HCT116 (cell line): ENCODE results near the gene SPATC1L. TPM values are rescaled to one million over a fixed set of nuclear protein-coding genes. Genes with fewer than 3 reads are reported as not detected.

Experiments used
- ATAC-seq: fragments of 200-7000 bp; cut with Tn5 transposase; 2 replicates; pipeline ENCODE4 v1.9.1; 2020; ENCODE audit warnings: mild to moderate bottlenecking, moderate library complexity
- BruUV-seq: library from RNA; stranded (reverse); fragments of 400-500 nt; replicated peaks from 2 replicates; lab custom pipeline; 2021; lab: Mats Ljungman, UMichigan
- CTCF ChIA-PET: fragments of 300-600 bp; sonication (Branson Sonifier 250); formaldehyde crosslinking; loops from one replicate; lab custom pipeline; 2021; ENCODE audit warnings: antibody characterized with exemption; lab: Charles Lee
- POLR2A ChIA-PET: fragments of 300-600, 350-600 bp; sonication (Branson Sonifier 250); formaldehyde crosslinking; loops from one replicate; lab custom pipeline; 2021; ENCODE audit warnings: antibody characterized with exemption; lab: Charles Lee
- RAD21 ChIA-PET, 2 experiments: fragments of 300-600 bp; sonication (Branson Sonifier 250); formaldehyde crosslinking; loops; one replicate each; lab custom pipeline; 2023; ENCODE audit warnings: low total read pairs in 2 of 2; ENCODE audit not compliant: uncharacterized antibody in 2 of 2, unreplicated experiment in 2 of 2, low non-redundant PET in 1 of 2; lab: Charles Lee
- DNase-seq: peaks from one replicate; pipeline ENCODE4 v3.0.0-alpha.2; 2010; ENCODE audit warnings: low read depth, low spot score
- H2AFZ ChIP-seq: fragments of 200-600 bp; shearing (Covaris generic), sonication (generic); 2 replicates; pipeline ENCODE4 v1.6.1; 2017; ENCODE audit warnings: low read depth, mixed run types, mixed read lengths, antibody characterized with exemption, low read length; ENCODE audit not compliant: poor library complexity, severe bottlenecking
- H3K27ac ChIP-seq: 2 replicates; pipeline ENCODE4 v1.5.1; 2012; ENCODE audit warnings: low read depth, low read length
- H3K27me3 ChIP-seq: fragments of 200-600 bp; sonication (generic); 2 replicates; pipeline ENCODE4 v1.6.1; 2016; ENCODE audit warnings: mixed run types, low read length, mixed read lengths; ENCODE audit not compliant: insufficient read depth
- H3K36me3 ChIP-seq, 2 experiments: fragments of 200-500 bp in 1 of 2; fragments of 200-600 bp in 1 of 2; sonication (Bioruptor generic) in 1 of 2; sonication (generic) in 1 of 2; 2 replicates each; pipeline versions ENCODE4 v1.5.1 to v1.6.1; 2014 to 2016; ENCODE audit warnings: low read length in 2 of 2, inconsistent platforms in 1 of 2, mixed read lengths in 1 of 2, mixed run types in 1 of 2; ENCODE audit not compliant: insufficient read depth in 2 of 2, control insufficient read depth in 1 of 2
- H3K4me1 ChIP-seq, 2 experiments: fragments of 200-600 bp in 1 of 2; sonication (generic) in 1 of 2; 2 replicates each; pipeline versions ENCODE4 v1.5.1 to v1.6.1; 2012 to 2017; ENCODE audit warnings: low read length in 2 of 2, inconsistent platforms in 1 of 2, mild to moderate bottlenecking in 1 of 2, mixed read lengths in 1 of 2, mixed run types in 1 of 2, moderate library complexity in 1 of 2; ENCODE audit not compliant: insufficient read depth in 2 of 2, control insufficient read depth in 1 of 2
- H3K4me2 ChIP-seq: fragments of 200-600 bp; sonication (generic); 2 replicates; pipeline ENCODE4 v1.6.1; 2017; ENCODE audit warnings: mixed run types, low read length, mixed read lengths
- H3K4me3 ChIP-seq, 2 experiments: fragments of 200-600 bp in 1 of 2; sonication (generic) in 1 of 2; replicated peaks in 1 of 2; 2 replicates each; pipeline ENCODE4 v1.5.1; 2011 to 2016; ENCODE audit warnings: low read length in 2 of 2, control low read depth in 1 of 2, low read depth in 1 of 2, mild to moderate bottlenecking in 1 of 2, mixed read lengths in 1 of 2, mixed run types in 1 of 2
- H3K79me2 ChIP-seq: fragments of 200-600 bp; sonication (generic); 2 replicates; pipeline ENCODE4 v1.6.1; 2017; ENCODE audit warnings: mild to moderate bottlenecking, mixed run types, low read length, moderate library complexity, mixed read lengths; ENCODE audit not compliant: insufficient read depth
- H3K9ac ChIP-seq: fragments of 200-600 bp; sonication (generic); 2 replicates; pipeline ENCODE4 v1.6.1; 2016; ENCODE audit warnings: low read length, mixed read lengths
- H3K9me2 ChIP-seq: fragments of 200-600 bp; sonication (generic), shearing (Covaris generic); 2 replicates; pipeline ENCODE4 v1.6.1; 2017; ENCODE audit warnings: mixed run types, mild to moderate bottlenecking, moderate library complexity; ENCODE audit not compliant: insufficient read depth
- H3K9me3 ChIP-seq, 2 experiments: fragments of 200-500 bp in 1 of 2; fragments of 200-600 bp in 1 of 2; sonication (Bioruptor generic) in 1 of 2; sonication (generic) in 1 of 2; 2 replicates each; pipeline ENCODE4 v1.6.1; 2014 to 2017; ENCODE audit warnings: low read length in 2 of 2, mixed read lengths in 2 of 2, inconsistent platforms in 1 of 2, low read depth in 1 of 2, mild to moderate bottlenecking in 1 of 2, mixed run types in 1 of 2, moderate library complexity in 1 of 2; ENCODE audit not compliant: control insufficient read depth in 1 of 2, insufficient read depth in 1 of 2
- H4K20me1 ChIP-seq: fragments of 200-600 bp; sonication (generic), shearing (Covaris generic); 2 replicates; pipeline ENCODE4 v1.6.1; 2017; ENCODE audit warnings: mixed run types, mild to moderate bottlenecking, moderate library complexity; ENCODE audit not compliant: insufficient read depth
- CBX3 ChIP-seq: IDR thresholded peaks from 2 replicates; pipeline ENCODE4 v1.6.1; 2012; ENCODE audit warnings: low read depth
- CEBPB ChIP-seq: IDR thresholded peaks from 2 replicates; pipeline ENCODE4 v1.6.1; 2012; ENCODE audit warnings: low read depth
- CTCF ChIP-seq, 3 experiments: fragments of 200-600 bp in 1 of 3; sonication (generic) in 1 of 3; IDR thresholded peaks in 2 of 3; conservative IDR thresholded peaks in 1 of 3; 2 replicates each; pipeline ENCODE4 v1.5.1; 2012 to 2017; ENCODE audit warnings: low read depth in 2 of 3, low read length in 2 of 3, antibody characterized with exemption in 1 of 3, borderline replicate concordance in 1 of 3, control low read depth in 1 of 3, mild to moderate bottlenecking in 1 of 3, mixed read lengths in 1 of 3, mixed run types in 1 of 3, moderate library complexity in 1 of 3; ENCODE audit not compliant: insufficient read depth in 1 of 3
- EGR1 ChIP-seq: IDR thresholded peaks from 2 replicates; pipeline ENCODE4 v1.6.1; 2012; ENCODE audit warnings: low read depth
- ELF1 ChIP-seq: IDR thresholded peaks from 2 replicates; pipeline ENCODE4 v1.6.1; 2012; ENCODE audit warnings: low read depth, borderline replicate concordance
- EZH2 ChIP-seq: fragments of 200-600 bp; sonication (generic); IDR thresholded peaks from 2 replicates; pipeline ENCODE4 v1.6.1; 2017; ENCODE audit warnings: antibody characterized with exemption, mixed run types
- EZH2phosphoT487 ChIP-seq: fragments of 200-600 bp; IDR thresholded peaks from 2 replicates; pipeline ENCODE4 v1.6.1; 2018; ENCODE audit warnings: antibody characterized with exemption, borderline replicate concordance
- FOSL1 ChIP-seq: IDR thresholded peaks from 2 replicates; pipeline ENCODE4 v1.6.1; 2012; ENCODE audit warnings: low read depth
- JUND ChIP-seq: IDR thresholded peaks from 2 replicates; pipeline ENCODE4 v1.6.1; 2012
- POLR2A ChIP-seq: IDR thresholded peaks from 2 replicates; pipeline ENCODE4 v1.7.0; 2011; ENCODE audit warnings: borderline replicate concordance; ENCODE audit not compliant: insufficient read depth, insufficient read length; ENCODE audit errors: extremely low read depth
- POLR2AphosphoS5 ChIP-seq: IDR thresholded peaks from 2 replicates; pipeline ENCODE4 v1.6.1; 2011; ENCODE audit warnings: mild to moderate bottlenecking, low read depth, low read length, moderate library complexity
- RAD21 ChIP-seq: IDR thresholded peaks from 2 replicates; pipeline ENCODE4 v1.6.1; 2012; ENCODE audit warnings: low read depth, mild to moderate bottlenecking
- SIN3A ChIP-seq: IDR thresholded peaks from 2 replicates; pipeline ENCODE4 v1.6.1; 2012; ENCODE audit warnings: low read depth
- SP1 ChIP-seq: IDR thresholded peaks from 2 replicates; pipeline ENCODE4 v1.6.1; 2012; ENCODE audit warnings: low read depth
- SRF ChIP-seq: IDR thresholded peaks from 2 replicates; pipeline ENCODE4 v1.6.1; 2012; ENCODE audit warnings: low read depth
- TCF7L2 ChIP-seq: IDR thresholded peaks from 2 replicates; pipeline ENCODE4 v1.7.0; 2011; ENCODE audit warnings: borderline replicate concordance, inconsistent platforms; ENCODE audit not compliant: insufficient read depth, insufficient read length; ENCODE audit errors: extremely low read depth
- YY1 ChIP-seq: IDR thresholded peaks from 2 replicates; pipeline ENCODE4 v1.6.1; 2011; ENCODE audit warnings: low read length, low read depth, moderate library complexity, mild to moderate bottlenecking; ENCODE audit not compliant: insufficient replicate concordance; ENCODE audit errors: extremely low read depth
- ZBTB33 ChIP-seq: IDR thresholded peaks from 2 replicates; pipeline ENCODE4 v1.6.1; 2011; ENCODE audit warnings: mild to moderate bottlenecking, low read length, moderate library complexity; ENCODE audit not compliant: insufficient replicate concordance; ENCODE audit errors: extremely low read depth
- intact Hi-C: fragments of 100-400 bp; cut with micrococcal nuclease; formaldehyde crosslinking; loops from 2 replicates; pipeline ENCODE4 v1.10.0; 2022
- total RNA-seq: library from RNA; stranded (reverse); gene quantifications from one replicate; pipeline ENCODE4 v1.2.1, GENCODE V29; 2021; ENCODE audit not compliant: unreplicated experiment
- TF ChIP-seq, protein P1 (sequence below): IDR thresholded peaks from 2 replicates; pipeline ENCODE4 v1.6.1; 2012
- TF ChIP-seq, protein P2 (sequence below): IDR thresholded peaks from 2 replicates; pipeline ENCODE4 v1.6.1; 2012; ENCODE audit warnings: low read depth

Gene SPATC1L
- total RNA-seq, 1 experiment from 2014 or later, result 1.3 TPM

DNA sequence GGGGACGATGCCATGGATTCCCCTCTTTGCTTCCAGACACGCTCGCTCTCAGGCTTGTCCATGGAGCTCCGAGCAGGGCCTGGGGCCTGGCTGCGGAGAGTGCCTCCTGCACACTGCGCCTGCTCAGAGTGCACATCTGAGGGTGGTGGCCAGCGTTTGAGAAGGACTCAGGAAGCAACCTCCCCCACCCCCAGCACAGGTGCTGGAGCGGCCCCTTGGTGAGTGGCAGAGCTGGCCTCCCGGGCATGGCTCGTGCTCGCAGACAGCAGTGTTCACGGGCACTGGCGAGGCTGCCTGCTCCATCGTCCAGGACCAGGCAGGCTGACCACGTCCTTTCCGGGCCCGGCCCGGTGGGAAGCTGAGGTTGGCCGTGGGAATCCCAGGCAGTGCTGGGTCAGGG lies 2.8 kb downstream of the SPATC1L start:
- no peak for DNase-seq
- Histone ChIP-seq H3K27ac (no peak overlapping the region), H3K4me2 (no peak overlapping the region), H3K4me3 (no peak overlapping the region), H2AFZ (no peak overlapping the region)
- intact Hi-C loops, result no loop called here
- CTCF ChIA-PET, result no interaction called here
- RAD21 ChIA-PET, result no interaction called here
- ATAC-seq, result no peak
- TF ChIP-seq EGR1, result no peak
- TF ChIP-seq, protein P1, sequence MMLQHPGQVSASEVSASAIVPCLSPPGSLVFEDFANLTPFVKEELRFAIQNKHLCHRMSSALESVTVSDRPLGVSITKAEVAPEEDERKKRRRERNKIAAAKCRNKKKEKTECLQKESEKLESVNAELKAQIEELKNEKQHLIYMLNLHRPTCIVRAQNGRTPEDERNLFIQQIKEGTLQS, result no peak
- no peak for TF ChIP-seq SP1
- TF ChIP-seq JUND, result no peak
- no peak for TF ChIP-seq POLR2AphosphoS5
- TF ChIP-seq CBX3, result no peak
- TF ChIP-seq EZH2phosphoT487, result no peak
- no peak for TF ChIP-seq POLR2A
- TF ChIP-seq EZH2, result no peak
- no peak for TF ChIP-seq RAD21
- no peak for TF ChIP-seq FOSL1
- TF ChIP-seq TCF7L2, result no peak
- TF ChIP-seq ZBTB33, result no peak
- TF ChIP-seq CEBPB, result no peak
- TF ChIP-seq SRF, result no peak
- no peak for TF ChIP-seq ELF1
- TF ChIP-seq, protein P2, sequence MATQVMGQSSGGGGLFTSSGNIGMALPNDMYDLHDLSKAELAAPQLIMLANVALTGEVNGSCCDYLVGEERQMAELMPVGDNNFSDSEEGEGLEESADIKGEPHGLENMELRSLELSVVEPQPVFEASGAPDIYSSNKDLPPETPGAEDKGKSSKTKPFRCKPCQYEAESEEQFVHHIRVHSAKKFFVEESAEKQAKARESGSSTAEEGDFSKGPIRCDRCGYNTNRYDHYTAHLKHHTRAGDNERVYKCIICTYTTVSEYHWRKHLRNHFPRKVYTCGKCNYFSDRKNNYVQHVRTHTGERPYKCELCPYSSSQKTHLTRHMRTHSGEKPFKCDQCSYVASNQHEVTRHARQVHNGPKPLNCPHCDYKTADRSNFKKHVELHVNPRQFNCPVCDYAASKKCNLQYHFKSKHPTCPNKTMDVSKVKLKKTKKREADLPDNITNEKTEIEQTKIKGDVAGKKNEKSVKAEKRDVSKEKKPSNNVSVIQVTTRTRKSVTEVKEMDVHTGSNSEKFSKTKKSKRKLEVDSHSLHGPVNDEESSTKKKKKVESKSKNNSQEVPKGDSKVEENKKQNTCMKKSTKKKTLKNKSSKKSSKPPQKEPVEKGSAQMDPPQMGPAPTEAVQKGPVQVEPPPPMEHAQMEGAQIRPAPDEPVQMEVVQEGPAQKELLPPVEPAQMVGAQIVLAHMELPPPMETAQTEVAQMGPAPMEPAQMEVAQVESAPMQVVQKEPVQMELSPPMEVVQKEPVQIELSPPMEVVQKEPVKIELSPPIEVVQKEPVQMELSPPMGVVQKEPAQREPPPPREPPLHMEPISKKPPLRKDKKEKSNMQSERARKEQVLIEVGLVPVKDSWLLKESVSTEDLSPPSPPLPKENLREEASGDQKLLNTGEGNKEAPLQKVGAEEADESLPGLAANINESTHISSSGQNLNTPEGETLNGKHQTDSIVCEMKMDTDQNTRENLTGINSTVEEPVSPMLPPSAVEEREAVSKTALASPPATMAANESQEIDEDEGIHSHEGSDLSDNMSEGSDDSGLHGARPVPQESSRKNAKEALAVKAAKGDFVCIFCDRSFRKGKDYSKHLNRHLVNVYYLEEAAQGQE, result no peak
- TF ChIP-seq SIN3A, result no peak
- no peak for TF ChIP-seq CTCF (IDR thresholded peaks at IDR 0.05 in 2 of 3, conservative IDR thresholded peaks at IDR 0.05 in 1 of 3; ENCODE audit: borderline replicate concordance in 1 of 3, insufficient read depth in 1 of 3, low read depth in 2 of 3, low read length in 2 of 3)
- no peak for TF ChIP-seq YY1
- TF ChIP-seq, all 23 proteins: peak for 0
- H3K27me3 ChIP-seq, result no peaks in the 10 kb centered on the region
- no peaks in the 10 kb centered on the region for H3K9me2 ChIP-seq
- POLR2A ChIA-PET, result no interaction called here
- H4K20me1 ChIP-seq, result no peaks in the 10 kb centered on the region
- H3K4me1 ChIP-seq, result no peaks in the 10 kb centered on the region
- no TSS peak for BruUV-seq
- no peaks in the 10 kb centered on the region for H3K36me3 ChIP-seq
- peaks cover 0 to 5% of the 10 kb centered on the region in 2 experiments; a peak in 1 of 4 replicates for H3K9me3 ChIP-seq
- H3K9ac ChIP-seq, result no peak overlapping the region
- no peaks in the 10 kb centered on the region for H3K79me2 ChIP-seq
